Measurements from ENCODE around the gene ASB10. TPM values are rescaled to one million over a fixed set of nuclear protein-coding genes. Genes with fewer than 3 reads are reported as not detected.

ASB10 gene
- total RNA-seq, 1 experiment from 2014 or later = not detected

- DNase-seq (ENCODE audit: low spot score) (no peak), ATAC-seq (no peak)
- Mint-ChIP-seq H3K36me3 (peaks cover 9% of the 10 kb centered on the region; the same call in 1 of the 2 replicates), H3K27me3 (ENCODE audit: low read depth) (no peaks in the 10 kb centered on the region), H3K9me3 (no peaks in the 10 kb centered on the region), H3K4me1 (peaks cover 19% of the 10 kb centered on the region), H3K27ac (no peak overlapping the region), H3K4me3 (no peak overlapping the region)
- ChIA-PET CTCF (interaction anchor here (0.8 to 5.8 kb wide), 5 partner anchors 8 to 228 kb away, joined by 3 to 77 read pairs (median 3); partner anchors contain the start of gene ABCF2), POLR2A (no interaction called here)
- TF ChIP-seq NFE2L1 (CRISPR knock-in tag; IDR thresholded peaks at IDR 0.05) (no peak), ZSCAN18 (CRISPR knock-in tag; IDR thresholded peaks at IDR 0.05) (no peak), IRF2 (CRISPR knock-in tag; IDR thresholded peaks at IDR 0.05; ENCODE audit: borderline replicate concordance, low read depth) (no peak), ATF3 (CRISPR knock-in tag; conservative IDR thresholded peaks at IDR 0.05) (no peak), E2F4 (CRISPR knock-in tag; IDR thresholded peaks at IDR 0.05; ENCODE audit: borderline replicate concordance, low read depth) (no peak)
These were observed 49.4 kb upstream of the ASB10 start for GRCh38 chr7:151236406-151236805.

- CTCF ChIA-PET = interaction anchor here (5.8 kb wide), 1 partner anchor 9 kb away, joined by 77 read pairs; no protein-coding TSS in a partner anchor
- TF ChIP-seq ZNF317 (CRISPR knock-in tag; IDR thresholded peaks at IDR 0.05; ENCODE audit: borderline replicate concordance, low read depth) (no peak), IRF1 (CRISPR knock-in tag; IDR thresholded peaks at IDR 0.05) (no peak), PRDM15 (CRISPR knock-in tag; IDR thresholded peaks at IDR 0.05) (no peak), ZNF512 (CRISPR knock-in tag; IDR thresholded peaks at IDR 0.05; ENCODE audit: borderline replicate concordance) (no peak), MYBL2 (CRISPR knock-in tag; IDR thresholded peaks at IDR 0.05) (no peak), ZNF423 (CRISPR knock-in tag; IDR thresholded peaks at IDR 0.05) (no peak), IRF2 (CRISPR knock-in tag; IDR thresholded peaks at IDR 0.05; ENCODE audit: borderline replicate concordance, low read depth) (no peak), TEAD1 (CRISPR knock-in tag; IDR thresholded peaks at IDR 0.05) (no peak), NFATC4 (CRISPR knock-in tag; IDR thresholded peaks at IDR 0.05) (no peak)
- Mint-ChIP-seq H3K36me3 (peaks cover 9% of the 10 kb centered on the region; the same call in 1 of the 2 replicates), H3K27me3 (ENCODE audit: low read depth) (no peaks in the 10 kb centered on the region), H3K27ac (no peak overlapping the region), H3K4me1 (peaks cover 18% of the 10 kb centered on the region), H3K9me3 (no peaks in the 10 kb centered on the region), H3K4me3 (no peak overlapping the region)
- no peak for ATAC-seq
- POLR2A ChIA-PET = no interaction called here
- no peak for DNase-seq (ENCODE audit: low spot score)
These were observed 48.2 kb upstream of the ASB10 start for GRCh38 chr7:151235091-151235787.
